ENCODE measurements around the gene ENAH. TPM values are rescaled to one million over a fixed set of nuclear protein-coding genes. Genes with fewer than 3 reads are reported as not detected.
A peak's percentile ranks its signal among the peaks of the same experiment; 100 is the strongest.

Gene ENAH
- total RNA-seq, 4 donors from 2014 or later: 158 to 295 (median 225) TPM

DNA sequence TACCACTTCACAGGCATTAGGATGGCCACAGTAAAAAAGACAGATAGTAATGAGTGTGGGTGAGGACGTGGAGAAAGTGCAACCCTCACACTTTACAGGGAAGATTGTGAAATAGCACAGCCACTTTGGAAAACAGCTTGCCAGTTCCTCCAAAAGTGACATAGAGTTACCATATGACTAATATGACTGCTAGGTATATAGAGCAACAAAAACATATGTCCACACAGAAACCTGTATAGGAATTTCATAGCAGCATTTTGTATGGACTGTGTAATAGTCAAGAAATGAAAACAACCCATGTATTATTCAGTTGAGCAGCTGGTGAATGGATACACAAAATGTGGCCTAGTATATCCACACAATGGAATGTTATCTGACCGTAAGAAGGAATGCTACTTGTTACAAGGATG lies 194.7 kb downstream of the ENAH start:
- Histone ChIP-seq H3K27ac (peak overlapping the region in 2 of 4 donors; percentile 54 to 79), H3K36me3 (no peaks in the 10 kb centered on the region), H3K9me3 (no peaks in the 10 kb centered on the region), H3K27me3 (no peaks in the 10 kb centered on the region), H3K4me3 (no peak overlapping the region), H3K4me1 (peaks cover 4 to 57% (median 21%) of the 10 kb centered on the region in 3 donors)
- ATAC-seq: no peak
- no peak for TF ChIP-seq POLR2A (IDR thresholded peaks at IDR 0.05)
- TF ChIP-seq, protein P1, sequence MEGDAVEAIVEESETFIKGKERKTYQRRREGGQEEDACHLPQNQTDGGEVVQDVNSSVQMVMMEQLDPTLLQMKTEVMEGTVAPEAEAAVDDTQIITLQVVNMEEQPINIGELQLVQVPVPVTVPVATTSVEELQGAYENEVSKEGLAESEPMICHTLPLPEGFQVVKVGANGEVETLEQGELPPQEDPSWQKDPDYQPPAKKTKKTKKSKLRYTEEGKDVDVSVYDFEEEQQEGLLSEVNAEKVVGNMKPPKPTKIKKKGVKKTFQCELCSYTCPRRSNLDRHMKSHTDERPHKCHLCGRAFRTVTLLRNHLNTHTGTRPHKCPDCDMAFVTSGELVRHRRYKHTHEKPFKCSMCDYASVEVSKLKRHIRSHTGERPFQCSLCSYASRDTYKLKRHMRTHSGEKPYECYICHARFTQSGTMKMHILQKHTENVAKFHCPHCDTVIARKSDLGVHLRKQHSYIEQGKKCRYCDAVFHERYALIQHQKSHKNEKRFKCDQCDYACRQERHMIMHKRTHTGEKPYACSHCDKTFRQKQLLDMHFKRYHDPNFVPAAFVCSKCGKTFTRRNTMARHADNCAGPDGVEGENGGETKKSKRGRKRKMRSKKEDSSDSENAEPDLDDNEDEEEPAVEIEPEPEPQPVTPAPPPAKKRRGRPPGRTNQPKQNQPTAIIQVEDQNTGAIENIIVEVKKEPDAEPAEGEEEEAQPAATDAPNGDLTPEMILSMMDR (IDR thresholded peaks at IDR 0.05): no peak
- TF ChIP-seq EP300 (IDR thresholded peaks at IDR 0.05): no peak
- TF ChIP-seq POLR2AphosphoS5 (IDR thresholded peaks at IDR 0.05): no peak
- 54 to 67% methylated on average over 1 to 2 of the region's 2 CpGs for WGBS, 2 donors (ENCODE audit: low coverage in 1 of 2)

DNA sequence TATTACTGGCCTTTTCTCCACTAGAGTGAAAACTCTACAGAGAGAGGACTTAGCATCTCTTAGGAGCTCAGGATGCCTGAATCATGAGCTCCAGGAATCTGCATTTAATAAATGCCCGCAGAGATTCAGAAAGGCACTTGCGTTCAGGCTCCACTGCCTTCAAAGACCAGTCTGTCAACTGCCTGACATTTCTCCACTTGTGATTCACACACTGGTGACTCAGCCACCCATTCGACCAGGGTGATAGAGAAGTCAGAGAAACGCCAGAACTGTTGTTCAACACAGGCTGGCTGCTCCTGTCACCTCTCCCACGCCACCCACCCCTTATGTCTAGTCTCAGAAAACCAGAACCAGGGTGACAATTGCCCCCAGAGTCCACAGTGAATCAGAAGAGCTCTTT lies 198.2 kb downstream of the ENAH start:
- Histone ChIP-seq H3K9me3 (no peaks in the 10 kb centered on the region), H3K36me3 (no peaks in the 10 kb centered on the region), H3K4me1 (peaks cover 0 to 49% (median 4%) of the 10 kb centered on the region in 3 donors), H3K27me3 (no peaks in the 10 kb centered on the region), H3K4me3 (no peak overlapping the region), H3K27ac (peak overlapping the region; percentile 69 to 86 (median 74))
- peak; percentile 65 for ATAC-seq
- 11% methylated on average over 4 of the region's 5 CpGs; no CpG with 5 or more reads in 1 of the 2 donors for WGBS, 2 donors (ENCODE audit: low coverage in 1 of 2)
- no peak for TF ChIP-seq POLR2A (IDR thresholded peaks at IDR 0.05)
- peak; percentile 70 for TF ChIP-seq POLR2AphosphoS5 (IDR thresholded peaks at IDR 0.05)

DNA sequence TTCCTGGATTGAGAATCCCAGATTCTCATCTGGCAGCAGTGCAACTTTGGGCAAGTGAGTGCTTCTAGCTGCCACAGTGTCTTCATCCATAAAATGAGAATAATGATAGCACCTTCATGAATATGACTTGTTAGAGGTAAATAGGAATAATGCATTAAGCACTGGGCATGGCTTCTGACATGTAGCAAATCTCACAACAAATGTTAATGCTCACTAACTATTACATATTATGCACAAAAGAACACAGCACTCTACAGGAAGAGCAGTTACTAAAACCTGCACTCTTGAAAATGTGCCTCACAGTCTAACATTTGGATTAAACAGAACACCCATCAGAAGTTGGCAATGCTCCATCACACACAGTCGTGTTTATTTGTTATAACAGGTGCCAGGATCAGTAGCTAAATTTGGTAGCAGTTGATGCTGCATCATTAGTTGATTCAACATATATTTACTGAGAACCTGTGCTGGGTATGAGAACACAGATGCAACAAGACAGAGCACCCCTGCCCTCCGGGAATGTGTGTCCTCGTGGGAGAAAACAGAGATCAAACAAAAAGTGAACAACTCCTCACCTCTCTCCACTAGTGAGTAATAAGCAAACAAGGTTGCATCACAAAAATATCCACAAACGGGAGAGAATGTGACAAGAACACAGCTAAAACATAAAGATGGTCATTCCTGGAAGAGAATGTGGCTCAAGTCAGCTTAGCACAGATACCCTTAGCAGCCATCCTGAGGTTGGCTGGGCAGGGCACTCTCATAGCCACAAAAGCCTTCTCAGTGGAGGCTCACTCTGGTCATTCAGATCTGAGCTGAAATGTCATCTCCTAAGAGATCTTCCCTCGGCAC lies 198.9 kb downstream of the ENAH start:
- Histone ChIP-seq H3K36me3 (no peaks in the 10 kb centered on the region), H3K4me3 (no peak overlapping the region), H3K9me3 (no peaks in the 10 kb centered on the region), H3K4me1 (peaks cover 4 to 53% (median 5%) of the 10 kb centered on the region in 3 donors), H3K27ac (peak overlapping the region; percentile 69 to 86 (median 74)), H3K27me3 (no peaks in the 10 kb centered on the region)
- no peak for ATAC-seq
- WGBS, 2 donors (ENCODE audit: low coverage in 1 of 2): 22 to 32% methylated on average over 4 to 5 of the region's 5 CpGs
- TF ChIP-seq POLR2AphosphoS5 (IDR thresholded peaks at IDR 0.05): no peak

DNA sequence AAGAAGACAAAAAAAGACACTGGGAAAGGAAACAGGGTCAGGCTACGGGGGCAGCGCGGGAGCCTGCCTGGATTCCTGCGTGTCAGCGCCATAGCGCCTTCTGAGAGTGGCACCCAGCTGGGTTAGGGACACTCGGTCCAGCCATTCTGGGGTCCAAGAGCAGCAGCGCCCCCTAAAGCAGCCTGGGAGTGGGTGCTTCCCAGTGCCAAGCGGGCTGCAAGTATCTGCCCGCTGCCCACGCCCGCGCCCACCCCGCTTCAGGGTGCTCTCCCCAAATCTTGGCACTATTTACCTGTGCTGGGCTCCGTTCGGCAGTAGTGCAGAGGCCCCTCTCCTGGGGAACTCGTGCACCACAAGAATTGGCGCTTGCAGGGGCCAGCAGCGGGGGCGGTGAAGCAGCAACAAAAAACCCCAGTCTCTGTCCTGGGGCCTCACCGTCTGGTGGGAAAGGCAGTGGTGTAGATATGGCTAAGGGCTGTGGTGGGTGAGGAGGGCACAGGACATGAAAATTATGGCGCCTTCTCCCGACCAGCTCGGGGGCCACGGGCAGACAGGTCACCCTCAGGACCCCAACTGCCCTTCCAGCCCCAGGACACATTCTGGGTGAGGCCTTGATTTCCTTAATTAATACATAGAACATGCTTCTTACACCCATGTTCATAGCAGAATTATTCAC lies 200.9 kb downstream of the ENAH start:
- Histone ChIP-seq H3K36me3 (no peaks in the 10 kb centered on the region), H3K27me3 (no peaks in the 10 kb centered on the region), H3K27ac (peak overlapping the region in 3 of 4 donors; percentile 45 to 93 (median 86)), H3K4me3 (no peak overlapping the region), H3K4me1 (peaks cover 6 to 73% (median 16%) of the 10 kb centered on the region in 3 donors), H3K9me3 (no peaks in the 10 kb centered on the region)
- 91 to 94% methylated on average over 3 to 9 of the region's 25 CpGs for WGBS, 2 donors (ENCODE audit: low coverage in 1 of 2)
- ATAC-seq: no peak
- TF ChIP-seq POLR2AphosphoS5 (IDR thresholded peaks at IDR 0.05) (no peak), EP300 (IDR thresholded peaks at IDR 0.05) (no peak), POLR2A (IDR thresholded peaks at IDR 0.05) (no peak)
- TF ChIP-seq, protein P1 (IDR thresholded peaks at IDR 0.05): no peak

DNA sequence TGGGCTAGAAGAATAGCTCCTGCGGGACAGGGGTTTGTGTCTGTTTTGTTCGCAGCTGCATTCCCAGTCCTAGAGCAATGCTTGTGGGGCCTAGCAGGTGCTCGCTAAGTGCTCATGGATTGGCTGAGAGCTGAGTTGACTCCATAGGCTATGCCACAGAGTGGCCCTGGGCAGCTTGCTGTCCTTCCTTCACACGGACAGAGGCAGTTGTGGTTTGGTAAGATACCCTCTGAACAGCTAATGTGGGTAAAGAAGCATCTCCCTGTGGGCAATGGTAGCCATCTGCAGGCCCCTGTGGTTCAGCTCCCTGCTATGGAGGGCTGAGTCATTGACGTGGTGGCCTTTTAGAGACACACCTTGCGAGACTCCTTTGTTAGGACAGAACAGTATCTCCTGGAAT lies 201.6 kb downstream of the ENAH start:
- H3K4me1 ChIP-seq: peaks cover 11 to 80% (median 22%) of the 10 kb centered on the region in 3 donors
- H3K9me3 ChIP-seq: no peaks in the 10 kb centered on the region
- no peak overlapping the region for H3K4me3 ChIP-seq
- TF ChIP-seq POLR2A (IDR thresholded peaks at IDR 0.05): no peak
- TF ChIP-seq, protein P1 (IDR thresholded peaks at IDR 0.05): no peak
- no peak for TF ChIP-seq EP300 (IDR thresholded peaks at IDR 0.05)
- TF ChIP-seq POLR2AphosphoS5 (IDR thresholded peaks at IDR 0.05): no peak
- WGBS, 2 donors (ENCODE audit: low coverage in 1 of 2): 61 to 80% methylated on average over 2 of the region's 6 CpGs
- no peaks in the 10 kb centered on the region for H3K27me3 ChIP-seq
- H3K27ac ChIP-seq: peak overlapping the region in 3 of 4 donors; percentile 53 to 93 (median 86)
- no peak for ATAC-seq
- H3K36me3 ChIP-seq: no peaks in the 10 kb centered on the region

All from gastroesophageal sphincter (tissue), 4 donors.